Sigmoid colon (tissue), 4 donors: Measurements from ENCODE around the gene FILIP1L.

Experiments used
- CTCF ChIP-seq, 4 experiments: fragments of 450-650 bp in 3 of 4; fragments of 200-600 bp in 1 of 4; IDR thresholded peaks; one replicate each; pipeline ENCODE4 v1.5.1; 2016 to 2019; ENCODE audit warnings: antibody characterized with exemption in 4 of 4, mild to moderate bottlenecking in 3 of 4, moderate library complexity in 2 of 4
- EP300 ChIP-seq, 4 donors: sonication (generic); formaldehyde crosslinking; IDR thresholded peaks; one replicate each; pipeline ENCODE4 v1.6.1; 2017; ENCODE audit warnings: antibody characterized with exemption in 4 of 4
- POLR2A ChIP-seq, 2 donors: fragments of 450-650 bp; IDR thresholded peaks; one replicate each; pipeline ENCODE4 v1.6.1; 2016; ENCODE audit warnings: antibody characterized with exemption in 2 of 2, mild to moderate bottlenecking in 2 of 2, moderate library complexity in 2 of 2
- POLR2AphosphoS5 ChIP-seq, 4 donors: sonication (generic); formaldehyde crosslinking; IDR thresholded peaks; one replicate each; pipeline ENCODE4 v1.6.1; 2017; ENCODE audit warnings: antibody characterized with exemption in 4 of 4

GRCh38 chr3:99915906-99916432, 198.3 kb downstream of the FILIP1L start:
- no peak for TF ChIP-seq POLR2A (IDR thresholded peaks at IDR 0.05)
- no peak for TF ChIP-seq CTCF (IDR thresholded peaks at IDR 0.05)
- TF ChIP-seq EP300 (IDR thresholded peaks at IDR 0.05): no peak
- TF ChIP-seq POLR2AphosphoS5 (IDR thresholded peaks at IDR 0.05): no peak
